ENCODE data around the gene APBB1IP.
A peak's percentile ranks its signal among the peaks of the same experiment; 100 is the strongest.
"Not testable (repeated sequence)": the region's sequence is repeated elsewhere in the genome, so short reads cannot be mapped to it uniquely, and the experiment has no call there.

Gene APBB1IP

DNA sequence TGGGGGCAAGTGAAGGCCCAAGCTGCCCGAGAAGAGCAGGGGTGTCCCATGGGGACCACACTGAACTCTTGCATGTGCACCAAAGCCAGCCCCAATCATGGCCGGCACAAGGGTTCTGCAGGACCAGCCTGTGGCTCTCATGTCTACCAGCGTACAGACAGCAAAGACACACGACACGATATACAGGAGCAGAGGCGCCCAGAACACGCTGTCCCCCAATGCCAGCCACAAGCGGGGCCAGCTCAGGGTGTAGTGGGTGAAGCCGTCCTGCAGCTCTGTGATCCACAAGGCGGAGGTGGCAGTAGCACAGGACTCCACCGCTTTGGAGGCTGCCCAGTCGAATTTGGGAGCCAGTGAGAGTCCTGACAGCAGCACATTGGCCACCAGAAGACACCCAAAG, 150.5 kb downstream of the APBB1IP start:
- no peak overlapping the region for H3K4me3 ChIP-seq (replicated peaks; ENCODE audit: low read depth, low read length)
- TF ChIP-seq CTCF (IDR thresholded peaks at IDR 0.05; ENCODE audit: low read depth, low read length, missing control alignments): no peak
- no peak for DNase-seq (ENCODE audit: extremely low read depth, low read depth)

GRCh38 chr10:26589813-26590212, 151.7 kb downstream of the APBB1IP start:
- not testable (repeated sequence) for H3K4me3 ChIP-seq (replicated peaks; ENCODE audit: low read depth, low read length); DNase-seq (ENCODE audit: extremely low read depth, low read depth)

- no peak for DNase-seq (ENCODE audit: extremely low read depth, low read depth)
- H3K4me3 ChIP-seq (replicated peaks; ENCODE audit: low read depth, low read length): no peak overlapping the region
Measured at GRCh38 chr10:26593896-26594295, 155.8 kb downstream of the APBB1IP start.

DNA sequence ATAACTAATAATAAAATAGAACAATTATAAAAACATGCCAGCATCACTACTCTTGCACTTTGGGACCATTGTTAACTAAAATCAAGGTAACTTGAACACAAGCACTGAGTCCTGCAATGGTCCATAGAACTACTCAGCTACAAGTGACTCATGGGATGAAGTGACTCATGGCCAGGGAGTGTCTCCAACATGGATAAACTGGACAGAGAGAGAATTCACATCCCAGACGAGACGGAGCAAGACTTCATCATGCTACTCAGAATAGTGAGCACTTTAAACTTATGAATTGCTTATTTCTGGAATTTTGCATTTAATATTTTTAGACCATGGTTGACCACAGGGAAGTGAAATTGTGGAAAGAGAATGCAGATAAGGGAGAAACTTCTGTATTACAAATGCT, 165.1 kb downstream of the APBB1IP start:
- not testable (repeated sequence) for DNase-seq (ENCODE audit: extremely low read depth, low read depth); H3K4me3 ChIP-seq (replicated peaks; ENCODE audit: low read depth, low read length)

More at GRCh38 chr10:26593896-26594295, 155.8 kb downstream of the APBB1IP start:
- no peak for TF ChIP-seq CTCF (IDR thresholded peaks at IDR 0.05; ENCODE audit: low read depth, low read length, missing control alignments)

DNA sequence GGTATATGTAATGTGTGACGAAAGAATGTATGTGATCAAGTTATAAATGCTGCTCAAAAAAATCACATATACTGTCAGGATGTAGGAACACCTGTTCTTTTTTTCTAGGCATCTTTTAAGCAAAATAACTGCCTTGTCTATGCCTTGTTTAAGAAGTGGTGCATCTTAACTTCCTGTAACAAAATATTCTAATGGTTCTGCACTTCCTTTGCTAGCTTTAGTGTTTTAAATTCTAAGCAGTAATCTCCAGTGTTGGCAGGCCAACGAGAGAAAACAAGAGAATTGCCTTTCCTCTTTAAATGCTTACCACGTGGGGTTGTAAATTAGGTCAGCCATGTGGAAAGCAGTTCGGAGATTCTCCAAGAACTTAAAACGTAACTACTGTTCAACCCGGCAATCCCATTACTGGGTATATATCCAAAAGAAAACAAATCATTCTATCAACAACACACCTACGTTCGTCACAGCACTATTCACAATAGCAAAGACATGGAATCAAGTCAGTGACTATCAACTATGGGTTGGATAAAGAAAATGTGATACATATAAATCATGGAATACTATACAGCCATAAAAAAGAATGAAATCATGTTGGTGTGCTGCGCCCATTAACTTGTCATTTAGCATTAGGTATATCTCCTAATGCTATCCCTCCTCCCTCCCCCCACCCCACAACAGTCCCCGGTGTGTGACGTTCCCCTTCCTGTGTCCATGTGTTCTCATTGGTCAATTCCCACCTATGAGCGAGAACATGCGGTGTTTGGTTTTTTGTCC, 166.4 kb downstream of the APBB1IP start:
- not testable (repeated sequence) for DNase-seq (ENCODE audit: extremely low read depth, low read depth)

GRCh38 chr10:26606389-26606877, 168.3 kb downstream of the APBB1IP start:
- DNase-seq (ENCODE audit: extremely low read depth, low read depth); H3K4me3 ChIP-seq (replicated peaks; ENCODE audit: low read depth, low read length): not testable (repeated sequence)
- peak; percentile 48 for TF ChIP-seq CTCF (IDR thresholded peaks at IDR 0.05; ENCODE audit: low read depth, low read length, missing control alignments)

More for the DNA sequence above, 166.4 kb downstream of the APBB1IP start:
- not testable (repeated sequence) for H3K4me3 ChIP-seq (replicated peaks; ENCODE audit: low read depth, low read length)

GRCh38 chr10:26612151-26612915, 174.2 kb downstream of the APBB1IP start:
- H3K4me3 ChIP-seq (replicated peaks; ENCODE audit: low read depth, low read length): no peak overlapping the region
- DNase-seq (ENCODE audit: extremely low read depth, low read depth): no peak
- TF ChIP-seq CTCF (IDR thresholded peaks at IDR 0.05; ENCODE audit: low read depth, low read length, missing control alignments): no peak
